Suprapubic skin (tissue), 4 donors: ENCODE measurements around the gene ZBTB44. TPM values are rescaled to one million over a fixed set of nuclear protein-coding genes. Genes with fewer than 3 reads are reported as not detected.
"Not testable (repeated sequence)": the region's sequence is repeated elsewhere in the genome, so short reads cannot be mapped to it uniquely, and the experiment has no call there.

Experiments used
- DNase-seq, 2 donors: peaks; one replicate each; pipeline ENCODE4 v3.0.0-alpha.2; 2019; ENCODE audit warnings: low spot score in 2 of 2
- H3K27ac ChIP-seq: fragments of 200-600 bp; sonication (generic); one replicate; pipeline ENCODE4 v1.5.1; 2019
- H3K27me3 ChIP-seq: fragments of 200-600 bp; sonication (generic); one replicate; pipeline ENCODE4 v1.5.1; 2019
- H3K36me3 ChIP-seq: fragments of 200-600 bp; sonication (generic); one replicate; pipeline ENCODE4 v1.5.1; 2019
- H3K4me1 ChIP-seq: fragments of 200-600 bp; sonication (generic); one replicate; pipeline ENCODE4 v1.5.1; 2019
- H3K4me3 ChIP-seq: fragments of 200-600 bp; sonication (generic); one replicate; pipeline ENCODE4 v1.5.1; 2019; ENCODE audit warnings: mild to moderate bottlenecking
- H3K9me3 ChIP-seq: fragments of 200-600 bp; sonication (generic); one replicate; pipeline ENCODE4 v1.5.1; 2019
- CTCF ChIP-seq, 2 donors: fragments of 200-600 bp in 1 of 2; fragments of 450-650 bp in 1 of 2; sonication (generic) in 1 of 2; IDR thresholded peaks; one replicate each; pipeline ENCODE4 v1.5.1; 2016 to 2019; ENCODE audit warnings: antibody characterized with exemption in 2 of 2, mild to moderate bottlenecking in 1 of 2, moderate library complexity in 1 of 2
- EP300 ChIP-seq: sonication (generic); formaldehyde crosslinking; IDR thresholded peaks from one replicate; pipeline ENCODE4 v1.6.1; 2017; ENCODE audit warnings: antibody characterized with exemption
- POLR2A ChIP-seq, 2 donors: fragments of 450-650 bp; IDR thresholded peaks; one replicate each; pipeline ENCODE4 v1.6.1; 2017; ENCODE audit warnings: antibody characterized with exemption in 2 of 2, mild to moderate bottlenecking in 2 of 2, moderate library complexity in 2 of 2
- POLR2AphosphoS5 ChIP-seq, 3 donors: sonication (generic); formaldehyde crosslinking; IDR thresholded peaks; one replicate each; pipeline ENCODE4 v1.6.1; 2017; ENCODE audit warnings: antibody characterized with exemption in 3 of 3
- WGBS: methylation state at CpG from one replicate; pipeline ENCODE4 v1.1.5; 2018; 5-methylcytosine and 5-hydroxymethylcytosine counted together
- total RNA-seq, 4 donors: library from RNA; depleted of rRNA; stranded (reverse); fragments of >200 nt; gene quantifications; one replicate each; pipeline ENCODE4 v1.1.0, GENCODE V29; 2016

The ZBTB44 gene
- total RNA-seq, 4 donors from 2014 or later: 28.7 to 89.5 (median 69.1) TPM

- DNase-seq: no peak
- Histone ChIP-seq H3K27me3 (no peaks in the 10 kb centered on the region), H3K27ac (no peak overlapping the region), H3K4me1 (peaks cover 8% of the 10 kb centered on the region), H3K4me3 (no peak overlapping the region), H3K36me3 (no peaks in the 10 kb centered on the region), H3K9me3 (no peaks in the 10 kb centered on the region)
- WGBS: 78% methylated on average over 2 of the region's 2 CpGs
- TF ChIP-seq EP300 (no peak), CTCF (IDR thresholded peaks at IDR 0.05) (no peak), POLR2AphosphoS5 (IDR thresholded peaks at IDR 0.05) (no peak), POLR2A (IDR thresholded peaks at IDR 0.05) (no peak)
Measured at GRCh38 chr11:130247319-130247718, 67.4 kb downstream of the ZBTB44 start.

- TF ChIP-seq POLR2AphosphoS5 (IDR thresholded peaks at IDR 0.05) (no peak), CTCF (IDR thresholded peaks at IDR 0.05) (no peak), POLR2A (IDR thresholded peaks at IDR 0.05) (no peak), EP300 (no peak)
- H3K27ac ChIP-seq: no peak overlapping the region
- 77% methylated on average over 3 of the region's 3 CpGs for WGBS
- H3K4me3 ChIP-seq: no peak overlapping the region
- no peaks in the 10 kb centered on the region for H3K27me3 ChIP-seq
- no peaks in the 10 kb centered on the region for H3K9me3 ChIP-seq
- peaks cover 8% of the 10 kb centered on the region for H3K4me1 ChIP-seq
- no peaks in the 10 kb centered on the region for H3K36me3 ChIP-seq
- no peak for DNase-seq
Measured at GRCh38 chr11:130246738-130247137, 68.0 kb downstream of the ZBTB44 start.

GRCh38 chr11:130246270-130246669 is 68.4 kb downstream of the ZBTB44 start:
- peaks cover 8% of the 10 kb centered on the region for H3K4me1 ChIP-seq
- H3K27ac ChIP-seq: no peak overlapping the region
- TF ChIP-seq EP300: no peak
- TF ChIP-seq POLR2A (IDR thresholded peaks at IDR 0.05): no peak
- TF ChIP-seq CTCF (IDR thresholded peaks at IDR 0.05): no peak
- TF ChIP-seq POLR2AphosphoS5 (IDR thresholded peaks at IDR 0.05): no peak
- WGBS: 68% methylated on average over 1 of the region's 1 CpG
- H3K36me3 ChIP-seq: no peaks in the 10 kb centered on the region
- DNase-seq: no peak
- no peak overlapping the region for H3K4me3 ChIP-seq
- H3K9me3 ChIP-seq: no peaks in the 10 kb centered on the region
- H3K27me3 ChIP-seq: no peaks in the 10 kb centered on the region

GRCh38 chr11:130245375-130245774 is 69.3 kb downstream of the ZBTB44 start:
- WGBS: 91% methylated on average over 6 of the region's 6 CpGs
- not testable (repeated sequence) for DNase-seq, H3K9me3 ChIP-seq, H3K27ac ChIP-seq, H3K27me3 ChIP-seq, H3K4me1 ChIP-seq, H3K4me3 ChIP-seq, H3K36me3 ChIP-seq

GRCh38 chr11:130244848-130245247 is 69.9 kb downstream of the ZBTB44 start:
- Histone ChIP-seq H3K27ac (no peak overlapping the region), H3K36me3 (no peaks in the 10 kb centered on the region), H3K27me3 (no peaks in the 10 kb centered on the region), H3K9me3 (no peaks in the 10 kb centered on the region), H3K4me3 (no peak overlapping the region), H3K4me1 (peaks cover 8% of the 10 kb centered on the region)
- WGBS: 95% methylated on average over 3 of the region's 3 CpGs
- DNase-seq: no peak
- TF ChIP-seq POLR2AphosphoS5 (IDR thresholded peaks at IDR 0.05) (no peak), POLR2A (IDR thresholded peaks at IDR 0.05) (no peak), EP300 (no peak), CTCF (IDR thresholded peaks at IDR 0.05) (no peak)

- TF ChIP-seq EP300 (no peak), POLR2A (IDR thresholded peaks at IDR 0.05) (no peak), CTCF (IDR thresholded peaks at IDR 0.05) (no peak), POLR2AphosphoS5 (IDR thresholded peaks at IDR 0.05) (no peak)
- Histone ChIP-seq H3K4me1 (peaks cover 8% of the 10 kb centered on the region), H3K27ac (no peak overlapping the region), H3K36me3 (peaks cover 7% of the 10 kb centered on the region), H3K4me3 (no peak overlapping the region), H3K27me3 (no peaks in the 10 kb centered on the region), H3K9me3 (no peaks in the 10 kb centered on the region)
- DNase-seq: no peak
- WGBS: 54% methylated on average over 2 of the region's 2 CpGs
Measured at GRCh38 chr11:130243816-130244215, 70.9 kb downstream of the ZBTB44 start.
